Measurements from ENCODE around the gene MYOG.

Gene MYOG

DNA sequence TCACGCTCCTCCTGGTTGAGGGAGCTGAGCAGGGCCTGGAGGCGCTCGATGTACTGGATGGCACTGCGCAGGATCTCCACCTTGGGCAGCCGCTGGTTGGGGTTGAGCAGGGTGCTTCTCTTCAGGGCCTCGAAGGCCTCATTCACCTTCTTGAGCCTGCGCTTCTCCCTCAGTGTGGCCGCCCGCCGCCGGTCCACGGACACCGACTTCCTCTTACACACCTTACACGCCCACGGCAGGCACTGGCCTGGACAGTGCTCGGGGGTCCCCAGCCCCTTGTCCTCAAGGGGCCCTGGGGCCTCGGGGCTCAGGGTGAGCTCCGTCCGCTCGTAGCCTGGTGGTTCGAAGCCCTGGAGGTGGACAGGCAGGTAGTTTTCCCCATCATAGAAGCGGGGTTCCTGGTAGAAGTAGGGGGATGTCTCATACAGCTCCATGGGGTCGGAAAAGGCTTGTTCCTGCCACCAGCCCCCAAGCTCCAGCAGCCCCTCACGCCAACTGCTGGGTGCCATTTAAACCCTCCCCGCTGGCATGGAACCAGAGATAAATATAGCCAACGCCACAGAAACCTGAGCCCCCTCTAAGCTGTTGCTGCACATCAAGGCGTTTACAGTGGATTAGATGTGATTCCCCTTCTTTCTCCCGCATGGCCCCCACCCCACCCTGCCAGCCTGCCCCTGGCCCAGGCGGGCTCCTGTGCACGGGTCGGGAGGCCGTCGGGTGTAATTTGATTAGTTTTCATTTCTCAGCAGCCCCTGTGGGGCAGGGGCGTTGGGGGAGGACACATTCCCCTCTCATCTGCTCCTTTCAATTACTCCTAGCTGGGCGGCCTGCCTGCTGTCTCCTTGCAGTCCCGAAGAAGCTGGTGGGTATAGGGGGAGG, at the start of gene MYOG:
TSS of gene MYOG (minus strand) at position 485 of the 879 bp plus-strand sequence. CDS start at position 434, 51 bp downstream.
- no peak for DNase-seq (ENCODE audit: low spot score)

DNA sequence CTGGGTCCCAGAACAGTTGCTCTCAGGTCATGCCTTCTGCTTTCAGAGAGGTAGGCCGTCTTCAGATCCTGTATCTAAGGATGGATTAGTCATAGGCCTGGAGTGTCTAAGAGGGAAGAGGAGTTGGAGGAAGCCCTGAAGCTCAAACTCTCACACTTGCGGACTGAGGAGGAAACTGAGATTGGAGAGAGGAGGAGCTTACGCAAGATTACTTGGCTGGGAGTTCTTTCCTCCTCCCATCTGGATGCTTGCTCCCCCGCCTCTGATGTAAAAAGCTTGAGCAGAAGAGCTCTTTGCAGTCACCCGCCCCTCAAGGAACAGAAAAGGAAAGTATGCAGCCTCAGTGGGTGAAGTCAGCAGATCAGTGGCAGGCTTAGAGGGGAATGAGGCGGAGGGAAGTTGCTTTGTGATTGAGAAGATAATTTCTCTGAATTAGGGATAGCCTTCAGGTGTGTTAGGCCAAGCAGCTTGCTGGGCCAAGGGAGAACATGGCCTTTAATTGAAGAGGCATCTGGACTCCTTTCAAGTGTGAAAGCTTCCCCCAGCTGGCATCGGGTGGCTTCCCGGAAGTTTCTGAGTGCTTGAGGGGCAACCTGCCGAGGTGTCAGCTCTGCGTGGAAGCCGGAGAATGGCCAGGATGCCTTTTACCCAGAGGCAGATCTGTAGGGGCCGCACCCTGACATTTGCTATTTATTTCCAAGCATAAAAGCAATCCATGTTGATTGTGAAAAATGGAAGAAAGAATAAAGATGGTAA, 48.3 kb upstream of the MYOG start:
- DNase-seq (ENCODE audit: low spot score): no peak

DNA sequence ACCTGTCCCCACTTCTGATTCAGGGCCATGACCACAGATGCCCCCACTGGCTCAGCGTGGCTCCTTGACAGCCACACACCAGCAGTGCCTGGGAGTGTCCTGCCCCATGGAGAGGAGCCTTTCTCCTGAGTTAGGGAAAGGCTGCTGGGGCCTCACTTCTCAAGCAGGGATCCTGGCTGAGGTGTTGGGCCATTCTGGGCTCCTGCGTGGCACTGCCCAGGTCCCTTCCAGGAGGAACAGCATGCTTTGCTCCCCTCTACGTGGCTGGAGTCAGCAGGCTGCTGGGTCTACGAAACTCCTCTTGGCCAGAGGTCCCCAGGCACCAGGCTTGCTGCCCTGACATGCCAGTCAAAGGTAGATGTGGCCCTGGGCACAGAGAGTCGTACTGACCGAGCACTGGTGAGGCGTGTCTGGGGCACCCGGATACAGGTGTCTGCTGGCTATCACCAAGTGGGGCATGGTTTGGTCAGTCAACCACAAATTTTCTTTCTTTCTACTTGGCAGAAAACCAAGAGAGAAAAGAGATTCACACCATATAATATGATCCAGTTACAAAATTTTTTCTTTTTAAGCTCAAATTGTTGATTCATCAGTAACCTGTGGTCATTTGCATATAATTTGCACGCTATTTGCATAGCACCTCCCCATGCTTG, 45.9 kb upstream of the MYOG start:
- no peak for DNase-seq (ENCODE audit: low spot score)

DNA sequence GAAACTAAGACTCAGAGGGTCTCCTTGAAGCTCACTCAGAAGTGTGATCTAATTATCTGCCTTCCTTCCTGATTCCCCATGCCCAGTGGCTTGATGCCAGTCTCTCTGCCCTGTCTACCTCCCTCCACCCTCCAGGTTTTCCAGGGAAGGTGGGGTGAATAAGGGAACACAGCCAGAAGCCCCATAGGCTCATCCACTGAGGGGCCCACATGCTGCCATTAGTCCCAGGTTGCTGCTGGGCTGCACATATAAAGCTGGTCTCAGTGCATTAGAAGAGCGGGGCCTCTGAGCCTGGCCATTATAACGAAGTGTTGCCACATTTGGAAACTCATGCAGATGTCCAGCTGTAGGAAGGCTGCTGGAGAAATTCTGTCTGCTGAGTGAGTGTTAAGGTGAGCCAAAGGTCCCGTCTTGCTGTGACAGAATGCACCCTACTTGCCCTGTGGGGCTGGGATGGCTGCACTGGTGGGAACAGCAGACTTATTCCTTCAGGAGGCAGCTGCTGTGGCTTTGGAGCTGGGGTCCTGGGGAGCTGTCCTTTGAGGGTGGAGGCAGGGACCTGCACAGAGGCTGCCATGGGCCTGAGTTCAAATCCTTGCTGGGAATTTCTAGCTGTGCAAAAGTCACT, 44.7 kb upstream of the MYOG start:
- DNase-seq (ENCODE audit: low spot score): no peak

DNA sequence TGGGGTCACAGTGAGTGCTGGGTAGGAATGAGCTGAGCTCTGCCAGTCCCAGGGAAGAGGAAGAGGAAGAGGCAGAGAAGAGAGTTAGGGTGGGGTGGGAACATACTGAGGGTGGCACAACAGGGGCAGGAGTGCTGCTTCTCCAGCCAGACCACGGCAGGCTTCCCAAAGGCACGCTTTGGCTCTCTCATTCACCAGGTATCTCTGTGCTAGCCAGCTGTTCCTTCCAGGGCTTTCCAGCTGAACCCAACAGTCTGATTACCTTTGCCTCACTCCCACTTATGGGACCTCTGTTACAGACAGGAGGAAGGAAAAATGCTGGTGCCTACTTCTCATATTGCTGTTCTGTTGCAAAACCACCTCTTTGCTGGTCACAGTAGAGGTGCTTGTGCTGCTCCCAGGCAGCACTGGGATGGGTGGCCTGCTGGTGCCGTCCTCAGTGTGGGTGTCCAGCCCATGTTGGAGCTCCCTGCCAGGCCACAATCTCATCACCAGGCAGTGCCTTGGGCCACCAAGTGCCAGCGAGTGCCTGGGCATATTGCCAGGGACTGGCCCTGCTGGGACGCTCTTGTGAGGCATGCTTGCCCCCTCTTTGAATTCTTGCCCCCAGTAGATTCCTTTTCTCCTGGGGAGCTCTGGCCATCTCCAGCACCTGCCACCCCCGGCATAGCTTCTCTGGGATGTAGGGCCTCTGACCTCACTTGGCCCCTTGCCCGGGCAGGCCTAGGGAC, 43.9 kb upstream of the MYOG start:
- DNase-seq (ENCODE audit: low spot score): no peak

DNA sequence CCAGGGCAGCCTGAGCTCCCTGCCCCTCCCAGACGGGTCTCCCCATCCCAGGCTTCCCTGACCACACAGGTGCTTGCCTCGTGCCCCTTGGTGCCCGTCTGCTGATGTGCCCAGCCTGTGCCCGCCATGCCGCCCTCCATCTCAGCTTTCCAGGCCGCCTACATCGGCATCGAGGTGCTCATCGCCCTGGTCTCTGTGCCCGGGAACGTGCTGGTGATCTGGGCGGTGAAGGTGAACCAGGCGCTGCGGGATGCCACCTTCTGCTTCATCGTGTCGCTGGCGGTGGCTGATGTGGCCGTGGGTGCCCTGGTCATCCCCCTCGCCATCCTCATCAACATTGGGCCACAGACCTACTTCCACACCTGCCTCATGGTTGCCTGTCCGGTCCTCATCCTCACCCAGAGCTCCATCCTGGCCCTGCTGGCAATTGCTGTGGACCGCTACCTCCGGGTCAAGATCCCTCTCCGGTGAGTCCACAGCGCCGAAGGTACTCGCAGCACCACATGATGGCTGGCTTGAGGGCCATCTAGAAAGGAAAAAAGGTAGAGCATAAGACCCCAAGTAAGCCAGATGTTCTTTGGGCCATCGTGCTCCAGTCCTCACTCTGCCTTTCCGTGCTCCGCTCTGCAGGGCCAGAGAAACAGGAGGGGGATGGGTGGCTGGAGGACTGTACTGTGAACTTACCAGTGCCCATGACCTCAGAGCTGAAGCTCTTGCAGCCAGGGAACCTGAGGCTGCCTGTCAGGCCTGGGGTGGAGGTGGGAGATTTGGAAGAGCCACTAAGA, 43.1 kb upstream of the MYOG start:
- DNase-seq (ENCODE audit: low spot score): no peak

DNA sequence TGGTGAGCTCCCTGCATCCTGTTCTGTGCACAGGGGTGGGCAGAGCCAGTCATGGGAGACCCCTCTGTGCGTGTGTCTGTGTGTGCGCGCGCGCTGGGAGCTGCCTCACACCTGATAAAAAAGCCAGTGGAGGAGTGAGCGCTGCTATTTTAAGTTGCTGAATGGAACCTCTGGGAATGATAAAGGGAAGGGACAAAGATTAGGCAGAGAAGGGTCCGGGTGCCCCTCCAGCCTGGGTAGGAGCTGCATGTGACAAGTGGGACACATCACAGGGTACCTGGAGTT, 42.6 kb upstream of the MYOG start:
- no peak for DNase-seq (ENCODE audit: low spot score)

DNA sequence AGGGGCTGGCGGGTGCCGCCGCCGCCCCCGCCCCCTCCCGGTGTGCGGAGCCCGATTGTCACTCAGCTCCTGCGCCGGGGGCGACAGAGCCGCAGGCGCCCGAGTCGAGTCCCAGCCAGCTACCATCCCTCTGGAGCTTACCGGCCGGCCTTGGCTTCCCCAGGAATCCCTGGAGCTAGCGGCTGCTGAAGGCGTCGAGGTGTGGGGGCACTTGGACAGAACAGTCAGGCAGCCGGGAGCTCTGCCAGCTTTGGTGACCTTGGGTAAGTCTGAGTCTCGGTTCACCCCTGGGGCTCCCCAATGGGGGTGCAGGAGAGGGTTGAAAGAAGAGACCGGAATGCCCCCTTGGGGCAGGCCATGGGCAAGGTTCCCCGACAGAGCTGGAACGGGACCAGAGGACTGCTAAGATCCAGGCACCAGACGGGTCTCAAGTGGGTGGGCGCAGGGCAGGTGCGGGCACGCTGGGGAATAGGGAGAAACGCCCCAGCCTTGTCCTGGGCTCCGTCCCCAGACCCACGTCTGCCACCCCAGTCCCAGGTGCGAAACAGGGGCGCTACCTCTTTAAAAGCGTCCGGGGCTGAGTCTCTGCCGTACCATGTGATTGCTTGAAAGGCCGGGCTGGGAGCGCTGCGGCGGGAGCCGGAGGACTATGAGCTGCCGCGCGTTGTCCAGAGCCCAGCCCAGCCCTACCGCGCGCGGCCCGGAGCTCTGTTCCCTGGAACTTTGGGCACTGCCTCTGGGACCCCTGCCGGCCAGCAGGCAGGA, 42.0 kb upstream of the MYOG start, which contains the start of gene ADORA1:
TSS of gene ADORA1 (plus strand) at position 61 of the 765 bp plus-strand sequence. CDS start 1,116 bp downstream, outside the sequence.
- peak; percentile 49 for DNase-seq (ENCODE audit: low spot score)

DNA sequence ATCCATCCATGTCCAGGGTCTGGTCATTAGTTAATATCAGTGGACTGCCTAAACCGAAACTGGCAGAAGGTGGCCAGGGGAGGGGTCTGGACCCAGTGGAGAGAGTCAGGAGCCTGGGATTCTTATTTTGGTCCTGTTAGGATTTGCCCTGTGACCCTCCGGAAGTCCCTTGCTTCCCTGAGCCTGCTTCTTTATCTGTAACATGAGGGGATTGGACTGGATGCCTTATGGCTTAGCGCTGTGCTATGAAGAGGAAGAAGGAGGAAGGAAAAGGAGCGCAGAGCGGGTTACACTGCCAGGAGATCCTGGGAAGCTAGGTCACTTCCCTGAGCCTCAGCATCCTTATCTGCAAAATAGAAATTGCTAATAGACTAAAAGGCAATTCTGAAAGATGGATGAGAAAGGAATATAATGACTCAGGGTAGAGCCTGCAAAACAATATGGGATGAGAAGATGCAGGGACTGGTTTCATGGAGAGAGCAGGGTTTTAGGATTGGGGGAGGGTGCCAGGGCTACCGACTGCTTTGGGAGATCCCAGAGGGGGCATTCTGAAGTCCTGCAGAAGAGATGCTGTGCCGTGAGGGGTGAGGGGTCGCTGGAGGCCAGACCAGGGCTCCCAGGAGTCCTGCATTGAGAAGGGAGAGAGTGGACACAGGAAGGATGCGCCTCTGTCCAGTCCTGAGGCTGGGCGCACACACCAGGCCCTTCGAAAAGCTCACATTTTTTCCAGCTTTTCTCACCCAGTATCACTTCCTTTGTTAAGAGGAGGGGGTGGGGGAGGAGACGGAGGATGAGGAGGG, 41.3 kb upstream of the MYOG start:
- no peak for DNase-seq (ENCODE audit: low spot score)

DNA sequence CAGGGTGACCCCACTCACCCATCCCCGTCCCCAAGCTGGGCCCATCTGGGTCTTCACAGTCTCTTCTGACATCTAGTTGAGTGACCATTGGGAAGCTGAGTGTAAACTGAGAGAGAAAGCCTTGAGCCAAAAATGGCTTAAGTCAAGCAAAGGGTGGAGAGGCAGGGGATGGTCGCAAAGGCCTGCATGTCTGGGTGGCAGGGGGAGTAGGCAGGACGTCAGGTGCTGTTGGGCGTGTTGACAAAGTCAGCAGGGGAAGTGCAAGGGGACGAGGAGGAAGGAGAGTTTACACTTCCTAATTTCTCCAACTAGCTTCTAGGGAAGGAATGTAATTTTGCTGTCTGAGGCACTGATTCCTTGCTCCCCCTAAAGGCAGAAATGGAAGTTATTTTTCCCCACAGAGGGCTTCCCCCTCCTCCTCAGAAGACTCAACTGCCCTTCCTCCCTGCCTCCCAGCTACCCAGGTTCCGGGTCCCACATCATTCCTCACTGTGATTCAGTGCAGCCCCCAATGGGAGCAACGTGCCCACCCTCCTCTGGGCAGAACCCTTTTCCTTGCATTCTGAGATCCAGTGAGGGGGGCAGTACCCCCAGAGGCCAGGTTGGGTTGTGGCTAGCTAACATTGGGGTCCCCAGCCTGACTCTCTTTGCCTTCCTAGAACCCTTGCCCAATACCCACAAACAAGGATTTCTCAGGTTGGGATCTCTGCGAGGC, 40.5 kb upstream of the MYOG start:
- no peak for DNase-seq (ENCODE audit: low spot score)

DNA sequence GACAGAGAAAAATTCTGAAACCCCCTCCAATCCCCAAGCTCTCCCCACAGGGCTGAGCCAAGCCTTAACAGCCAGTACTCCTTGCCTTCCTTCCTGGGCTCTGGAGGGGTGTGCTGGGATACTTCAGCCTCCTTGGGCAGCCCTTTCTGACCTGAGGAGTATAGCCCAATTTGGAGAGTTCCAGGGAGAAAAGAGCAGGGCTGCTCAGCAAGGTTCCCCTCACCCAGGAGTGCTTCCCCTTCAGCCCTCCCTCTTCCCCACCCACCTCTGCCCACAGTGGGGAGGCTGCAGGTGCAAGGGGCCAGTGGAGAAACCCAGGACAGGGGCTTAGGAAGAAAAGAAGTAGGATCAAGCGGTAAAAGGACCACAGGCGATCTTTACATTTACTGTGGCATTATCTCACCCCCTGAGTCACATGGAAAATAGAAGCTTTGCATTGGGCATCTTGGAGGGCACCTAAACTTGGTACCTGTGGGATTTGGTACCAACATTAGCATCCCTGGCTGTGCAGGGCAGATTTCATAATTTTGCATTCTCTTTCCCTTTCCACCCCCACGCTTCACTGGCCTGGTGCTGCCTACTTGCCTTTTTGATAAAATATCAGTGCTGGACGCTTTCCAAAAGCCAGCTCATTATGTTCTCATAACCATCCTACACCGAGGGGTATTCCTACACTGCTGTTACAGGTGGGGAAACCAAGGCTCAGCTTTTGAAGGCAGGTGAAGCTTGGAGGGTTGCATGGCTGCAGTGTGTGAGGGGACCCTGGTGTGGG, 38.9 kb upstream of the MYOG start:
- DNase-seq (ENCODE audit: low spot score): no peak

DNA sequence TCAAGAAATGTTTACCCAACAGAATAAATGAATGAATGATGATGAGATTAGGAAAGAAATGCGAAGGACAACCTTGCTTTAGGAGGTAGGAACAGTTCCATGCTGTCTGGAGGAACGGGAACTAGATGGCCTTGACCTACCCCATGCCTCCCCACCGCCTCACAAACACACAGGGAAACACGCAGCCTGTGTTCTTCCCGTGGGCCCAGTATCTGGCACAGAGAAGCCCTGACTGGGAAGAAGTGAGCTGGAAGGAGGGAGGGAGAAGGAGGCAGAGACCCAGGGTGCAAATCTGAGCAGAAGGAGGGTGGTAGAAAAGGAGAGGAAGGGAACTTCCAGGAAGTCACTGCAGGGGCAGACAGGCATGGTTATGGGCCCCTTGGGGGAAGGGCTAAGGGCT, 38.2 kb upstream of the MYOG start:
- no peak for DNase-seq (ENCODE audit: low spot score)

DNA sequence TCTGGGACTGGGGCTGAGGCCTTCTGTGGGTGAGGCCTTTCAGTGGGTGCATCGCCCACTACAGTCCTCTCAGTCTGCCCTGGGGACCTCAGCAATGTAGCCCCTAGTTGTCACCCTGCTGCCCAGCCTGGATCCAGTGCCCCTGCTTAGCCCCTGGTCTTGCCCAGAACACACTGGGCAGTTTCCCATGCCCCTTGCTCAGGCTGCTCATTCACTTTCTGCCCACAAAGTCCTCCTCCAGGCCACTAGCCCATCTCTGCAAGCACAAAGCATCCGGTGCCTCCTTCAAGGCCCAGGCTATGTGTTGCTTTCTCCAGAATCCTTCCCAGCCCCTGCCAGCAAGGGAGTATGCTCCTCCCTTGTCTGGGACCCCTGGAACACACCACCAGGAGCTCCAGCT, 36.3 kb upstream of the MYOG start:
- no peak for DNase-seq (ENCODE audit: low spot score)

DNA sequence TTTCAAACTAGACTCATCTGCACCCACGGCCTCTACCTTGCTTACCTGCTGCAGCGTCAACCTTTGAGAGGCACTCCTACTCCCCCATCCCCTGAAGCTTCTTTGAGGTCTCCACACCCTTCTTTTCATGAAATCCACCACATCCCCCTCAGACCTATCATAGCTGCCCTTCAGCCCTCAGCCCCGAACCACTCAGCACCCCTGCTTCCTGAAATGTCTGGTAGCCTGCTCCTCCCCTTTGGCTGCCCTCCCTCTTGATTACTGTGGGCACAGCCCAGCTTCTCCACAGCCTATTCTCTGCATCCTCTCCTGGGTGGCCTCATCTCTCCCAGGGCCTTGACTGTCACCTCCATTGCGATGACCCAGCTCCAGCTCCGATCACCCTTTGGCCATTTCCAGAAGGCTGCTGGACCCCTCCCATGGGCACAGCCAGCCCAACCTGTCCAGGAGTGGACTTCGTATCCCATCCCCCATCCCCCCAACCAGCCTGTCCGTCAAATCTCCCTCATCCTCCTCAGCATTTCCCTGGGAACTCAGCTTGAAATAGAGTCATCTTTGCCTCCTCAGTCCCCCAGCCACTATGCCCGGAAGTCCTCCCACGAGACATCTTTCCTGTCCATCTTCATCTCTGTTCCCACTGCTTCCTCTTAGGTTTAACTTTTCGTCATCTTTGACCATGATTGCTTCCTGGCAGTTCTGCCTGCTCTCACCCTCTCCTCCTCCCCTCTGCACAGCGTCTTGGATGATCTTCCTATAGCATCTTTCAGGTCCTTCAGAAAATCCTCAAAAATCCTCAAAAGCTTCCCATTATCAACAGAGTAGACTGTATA, 35.6 kb upstream of the MYOG start:
- DNase-seq (ENCODE audit: low spot score): no peak

DNA sequence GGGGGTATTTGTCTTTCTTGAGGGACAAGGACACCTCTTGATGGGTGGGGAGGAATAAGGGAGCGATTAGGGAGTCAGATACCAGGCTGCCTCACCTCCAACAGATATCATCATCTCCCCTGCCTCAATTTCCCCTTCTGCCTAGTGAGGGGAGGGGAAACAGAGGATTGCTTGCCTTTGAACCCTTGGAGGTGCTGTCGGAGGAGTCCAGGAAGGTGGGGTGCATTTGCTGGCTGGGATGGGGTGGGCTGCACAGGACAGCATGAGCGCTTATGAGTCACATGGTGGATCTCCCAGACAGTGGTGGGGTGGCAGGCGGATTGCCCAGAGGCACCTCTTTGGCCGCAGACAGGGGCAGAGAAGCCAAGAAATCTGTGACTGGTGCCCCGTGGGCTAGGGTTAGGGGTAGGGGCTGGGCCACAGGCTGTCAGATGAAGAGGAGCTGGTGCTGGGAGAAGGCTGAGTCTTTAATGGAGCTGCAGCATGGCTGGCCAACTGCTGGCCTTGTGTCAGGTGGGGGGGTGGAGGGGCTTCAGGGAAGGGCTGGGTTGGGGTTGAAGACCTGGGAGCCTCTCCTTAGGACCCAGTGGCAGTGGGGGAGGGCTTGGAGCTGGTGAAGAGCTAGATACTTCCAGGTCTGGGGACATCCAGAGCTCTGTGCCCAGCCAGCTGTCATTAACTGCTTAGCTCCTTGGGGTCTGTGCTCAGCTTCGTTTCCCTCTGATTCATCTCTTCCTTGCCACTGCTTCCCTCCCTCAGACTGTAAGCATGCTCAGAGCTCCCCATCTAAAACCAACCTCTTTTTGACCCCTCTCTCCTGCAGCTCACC, 34.7 kb upstream of the MYOG start:
- no peak for DNase-seq (ENCODE audit: low spot score)

Data from HuH-7 (cell line).